ENCODE measurements around the gene MAPK7.

The MAPK7 gene

GRCh38 chr17:19387921-19388521 is 9.7 kb downstream of the MAPK7 start:
- H3K4me3 ChIP-seq (ENCODE audit: control insufficient read depth, low read depth, low read length): no peak overlapping the region
- TF ChIP-seq, protein P1, sequence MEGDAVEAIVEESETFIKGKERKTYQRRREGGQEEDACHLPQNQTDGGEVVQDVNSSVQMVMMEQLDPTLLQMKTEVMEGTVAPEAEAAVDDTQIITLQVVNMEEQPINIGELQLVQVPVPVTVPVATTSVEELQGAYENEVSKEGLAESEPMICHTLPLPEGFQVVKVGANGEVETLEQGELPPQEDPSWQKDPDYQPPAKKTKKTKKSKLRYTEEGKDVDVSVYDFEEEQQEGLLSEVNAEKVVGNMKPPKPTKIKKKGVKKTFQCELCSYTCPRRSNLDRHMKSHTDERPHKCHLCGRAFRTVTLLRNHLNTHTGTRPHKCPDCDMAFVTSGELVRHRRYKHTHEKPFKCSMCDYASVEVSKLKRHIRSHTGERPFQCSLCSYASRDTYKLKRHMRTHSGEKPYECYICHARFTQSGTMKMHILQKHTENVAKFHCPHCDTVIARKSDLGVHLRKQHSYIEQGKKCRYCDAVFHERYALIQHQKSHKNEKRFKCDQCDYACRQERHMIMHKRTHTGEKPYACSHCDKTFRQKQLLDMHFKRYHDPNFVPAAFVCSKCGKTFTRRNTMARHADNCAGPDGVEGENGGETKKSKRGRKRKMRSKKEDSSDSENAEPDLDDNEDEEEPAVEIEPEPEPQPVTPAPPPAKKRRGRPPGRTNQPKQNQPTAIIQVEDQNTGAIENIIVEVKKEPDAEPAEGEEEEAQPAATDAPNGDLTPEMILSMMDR (IDR thresholded peaks at IDR 0.05; ENCODE audit: control insufficient read depth, insufficient read depth, low read depth, low read length, missing control alignments): no peak
- DNase-seq (ENCODE audit: low read depth): peak; percentile 40

GRCh38 chr17:19388791-19389785 is 10.8 kb downstream of the MAPK7 start:
- H3K4me3 ChIP-seq (ENCODE audit: control insufficient read depth, low read depth, low read length): no peak overlapping the region
- DNase-seq (ENCODE audit: low read depth): no peak
- TF ChIP-seq, protein P1 (IDR thresholded peaks at IDR 0.05; ENCODE audit: control insufficient read depth, insufficient read depth, low read depth, low read length, missing control alignments): no peak

DNA sequence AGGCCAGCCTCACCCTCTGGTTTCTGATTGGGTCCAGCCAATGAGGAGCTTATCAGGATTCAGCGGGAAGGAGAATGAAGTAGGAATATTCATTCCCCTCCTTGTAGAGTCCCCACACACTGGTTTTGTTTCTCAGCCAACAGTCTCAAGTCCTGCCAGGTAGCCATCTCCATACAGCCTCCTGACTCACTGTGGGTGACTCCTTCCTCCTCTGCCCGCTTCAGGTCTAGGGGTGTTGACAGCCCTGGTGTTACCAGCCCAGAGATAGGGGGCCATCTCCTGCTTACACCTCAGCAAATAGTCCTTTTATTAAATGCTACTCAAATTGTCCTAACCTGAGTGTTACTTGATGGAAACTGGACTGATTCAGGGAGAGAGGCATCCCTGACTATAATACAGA is 12.7 kb downstream of the MAPK7 start:
- DNase-seq (ENCODE audit: low read depth): no peak
- TF ChIP-seq, protein P1 (IDR thresholded peaks at IDR 0.05; ENCODE audit: control insufficient read depth, insufficient read depth, low read depth, low read length, missing control alignments): no peak
- no peak overlapping the region for H3K4me3 ChIP-seq (ENCODE audit: control insufficient read depth, low read depth, low read length)

- TF ChIP-seq, protein P1 (IDR thresholded peaks at IDR 0.05; ENCODE audit: control insufficient read depth, insufficient read depth, low read depth, low read length, missing control alignments): no peak
- no peak for DNase-seq (ENCODE audit: low read depth)
- no peak overlapping the region for H3K4me3 ChIP-seq (ENCODE audit: control insufficient read depth, low read depth, low read length)
Observed at GRCh38 chr17:19391432-19391831, 13.1 kb downstream of the MAPK7 start.

GRCh38 chr17:19392303-19392702 is 14.0 kb downstream of the MAPK7 start:
- DNase-seq (ENCODE audit: low read depth): no peak
- no peak overlapping the region for H3K4me3 ChIP-seq (ENCODE audit: control insufficient read depth, low read depth, low read length)
- TF ChIP-seq, protein P1 (IDR thresholded peaks at IDR 0.05; ENCODE audit: control insufficient read depth, insufficient read depth, low read depth, low read length, missing control alignments): no peak

GRCh38 chr17:19397556-19398041 is 19.3 kb downstream of the MAPK7 start:
- TF ChIP-seq, protein P1 (IDR thresholded peaks at IDR 0.05; ENCODE audit: control insufficient read depth, insufficient read depth, low read depth, low read length, missing control alignments): no peak

More at GRCh38 chr17:19397556-19398041, 19.3 kb downstream of the MAPK7 start:
- no peak for DNase-seq (ENCODE audit: low read depth)
- H3K4me3 ChIP-seq (ENCODE audit: control insufficient read depth, low read depth, low read length): no peak overlapping the region

Measured in AG09309 (cell line).